Measurements from ENCODE around the gene RTF1. TPM values are rescaled to one million over a fixed set of nuclear protein-coding genes. Genes with fewer than 3 reads are reported as not detected.

Gene RTF1
- polyA plus RNA-seq, 1 of the 3 experiments (the other 2 are of a cell fraction) = 27.8 TPM

- TF ChIP-seq PBX3 (IDR thresholded peaks at IDR 0.05) = no peak
- TF ChIP-seq YY1 (IDR thresholded peaks at IDR 0.05; ENCODE audit: low read depth) = no peak
- no peak for TF ChIP-seq NFIC (IDR thresholded peaks at IDR 0.05; ENCODE audit: borderline replicate concordance)
- TF ChIP-seq USF1 (IDR thresholded peaks at IDR 0.05; ENCODE audit: borderline replicate concordance, low read depth) = no peak
- TF ChIP-seq RAD21 (IDR thresholded peaks at IDR 0.05; ENCODE audit: low read length) = no peak
- TF ChIP-seq CTCF (IDR thresholded peaks at IDR 0.05) = no peak
- TF ChIP-seq RXRA (IDR thresholded peaks at IDR 0.05; ENCODE audit: borderline replicate concordance, low read depth) = no peak
- TF ChIP-seq MEF2A (IDR thresholded peaks at IDR 0.05; ENCODE audit: borderline replicate concordance, low read depth) = no peak
Measured at GRCh38 chr15:41416742-41417417, at the start of gene RTF1 (continued).

GRCh38 chr15:41367418-41367817, 49.5 kb upstream of the RTF1 start:
- Histone ChIP-seq H3K27me3 (ENCODE audit: insufficient read depth) (no peaks in the 10 kb centered on the region), H3F3A (replicated peaks; ENCODE audit: insufficient read depth) (no peaks in the 10 kb centered on the region), H3K9ac (no peak overlapping the region), H3K4me1 (ENCODE audit: control insufficient read depth in 1 of 2, insufficient read depth in 2 of 2, low read depth in 1 of 2, low read length in 1 of 2) (no peaks in the 10 kb centered on the region), H3K79me2 (ENCODE audit: insufficient read depth) (peaks cover 4% of the 10 kb centered on the region; the same call in 1 of the 2 replicates), H3K27ac (ENCODE audit: low read depth in 2 of 2, low read length in 1 of 2) (no peak overlapping the region), H3K4me3 (ENCODE audit: low read depth in 2 of 2, low read length in 1 of 2) (no peak overlapping the region), H3K36me3 (replicated peaks in 1 of 2; ENCODE audit: control insufficient read depth in 1 of 2, insufficient read depth in 2 of 2, low read length in 1 of 2) (peaks cover 9 to 31% of the 10 kb centered on the region in 2 experiments), H3K9me3 (no peaks in the 10 kb centered on the region), H4K20me1 (ENCODE audit: insufficient read depth) (no peaks in the 10 kb centered on the region), H3K9me2 (no peaks in the 10 kb centered on the region), H2AFZ (ENCODE audit: low read depth) (no peak overlapping the region), H3K4me2 (no peak overlapping the region)
- ChIA-PET CTCF (no interaction called here), POLR2A (no interaction called here)
- DNase-seq = no peak
- no peak for TF ChIP-seq SMC3 (IDR thresholded peaks at IDR 0.05; ENCODE audit: low read depth, low read length)
- no peak for TF ChIP-seq JUND (IDR thresholded peaks at IDR 0.05)
- TF ChIP-seq GABPA (IDR thresholded peaks at IDR 0.05; ENCODE audit: low read depth) = no peak
- TF ChIP-seq NFIC (IDR thresholded peaks at IDR 0.05; ENCODE audit: borderline replicate concordance) = no peak
- TF ChIP-seq GATA2 (CRISPR knock-in tag; IDR thresholded peaks at IDR 0.05) = no peak
- no peak for TF ChIP-seq USF1 (IDR thresholded peaks at IDR 0.05; ENCODE audit: borderline replicate concordance, low read depth)
- TF ChIP-seq SIN3A (IDR thresholded peaks at IDR 0.05; ENCODE audit: borderline replicate concordance, low read depth, low read length) = no peak
- no peak for TF ChIP-seq ZBTB33 (IDR thresholded peaks at IDR 0.05; ENCODE audit: borderline replicate concordance, low read depth)
- TF ChIP-seq PBX3 (IDR thresholded peaks at IDR 0.05) = no peak
- no peak for TF ChIP-seq REST (IDR thresholded peaks at IDR 0.05; ENCODE audit: low read depth, low read length)
- no peak for TF ChIP-seq RXRA (IDR thresholded peaks at IDR 0.05; ENCODE audit: borderline replicate concordance, low read depth)
- no peak for TF ChIP-seq MEF2A (IDR thresholded peaks at IDR 0.05; ENCODE audit: borderline replicate concordance, low read depth)
- no peak for TF ChIP-seq EP300 (IDR thresholded peaks at IDR 0.05; ENCODE audit: borderline replicate concordance in 1 of 2, low read depth in 1 of 2, low read length in 1 of 2)
- WGBS (ENCODE audit: low lambda C conversion rate) = 100% methylated on average over 2 of the region's 3 CpGs
